WTC11 (cell line): Measurements from ENCODE around the gene RPS27. TPM values are rescaled to one million over a fixed set of nuclear protein-coding genes. Genes with fewer than 3 reads are reported as not detected.
A peak's percentile ranks its signal among the peaks of the same experiment; 100 is the strongest.

ENCODE experiments used
- ARID4B ChIP-seq: sonication (generic); formaldehyde crosslinking; IDR thresholded peaks from 2 replicates; pipeline ENCODE4 v1.8.0; 2023; ENCODE audit warnings: missing genetic modification reagents, mild to moderate bottlenecking, borderline replicate concordance
- CDX4 ChIP-seq: fragments of 250-450 bp; sonication (Bioruptor Pico); IDR thresholded peaks from 2 replicates; pipeline ENCODE4 v1.9.0; 2021; ENCODE audit warnings: moderate library complexity, mild to moderate bottlenecking, inconsistent platforms, borderline replicate concordance
- CREB1 ChIP-seq: sonication (generic); formaldehyde crosslinking; IDR thresholded peaks from 2 replicates; pipeline ENCODE4 v1.8.0; 2023; ENCODE audit warnings: mild to moderate bottlenecking, missing genetic modification reagents
- CREM ChIP-seq: sonication (generic); formaldehyde crosslinking; IDR thresholded peaks from 2 replicates; pipeline ENCODE4 v1.8.1; 2022; ENCODE audit warnings: mild to moderate bottlenecking, missing genetic modification reagents, moderate library complexity
- E2F1 ChIP-seq: sonication (generic); formaldehyde crosslinking; IDR thresholded peaks from 2 replicates; pipeline ENCODE4 v1.8.0; 2022; ENCODE audit warnings: mild to moderate bottlenecking, missing genetic modification reagents
- FOXK1 ChIP-seq: sonication (generic); formaldehyde crosslinking; IDR thresholded peaks from 2 replicates; pipeline ENCODE4 v1.8.0; 2022; ENCODE audit warnings: mild to moderate bottlenecking, moderate library complexity, missing genetic modification reagents
- GABPB1 ChIP-seq: sonication (generic); formaldehyde crosslinking; IDR thresholded peaks from 2 replicates; pipeline ENCODE4 v1.8.1; 2023; ENCODE audit warnings: mild to moderate bottlenecking, missing genetic modification reagents
- GRHL2 ChIP-seq: fragments of 250-450 bp; sonication (Bioruptor Pico); IDR thresholded peaks from 2 replicates; pipeline ENCODE4 v1.8.0; 2022; ENCODE audit warnings: mild to moderate bottlenecking, moderate library complexity; ENCODE audit not compliant: insufficient replicate concordance, severe bottlenecking
- HMGXB4 ChIP-seq: sonication (generic); formaldehyde crosslinking; IDR thresholded peaks from 2 replicates; pipeline ENCODE4 v1.8.1; 2023; ENCODE audit warnings: mild to moderate bottlenecking, moderate library complexity, missing genetic modification reagents
- IRF1 ChIP-seq: sonication (generic); formaldehyde crosslinking; IDR thresholded peaks from 2 replicates; pipeline ENCODE4 v1.8.0; 2023; ENCODE audit warnings: missing genetic modification reagents
- JAZF1 ChIP-seq: fragments of 250-450 bp; sonication (Bioruptor Pico); IDR thresholded peaks from 2 replicates; pipeline ENCODE4 v1.9.0; 2021; ENCODE audit warnings: moderate library complexity, mild to moderate bottlenecking, inconsistent platforms
- KAT7 ChIP-seq: sonication (generic); formaldehyde crosslinking; IDR thresholded peaks from 2 replicates; pipeline ENCODE4 v1.8.1; 2023; ENCODE audit warnings: missing genetic modification reagents, mild to moderate bottlenecking, borderline replicate concordance
- MAX ChIP-seq: sonication (generic); formaldehyde crosslinking; IDR thresholded peaks from 2 replicates; pipeline ENCODE4 v1.8.0; 2022; ENCODE audit warnings: mild to moderate bottlenecking, missing genetic modification reagents
- NFE2L1 ChIP-seq: sonication (generic); formaldehyde crosslinking; IDR thresholded peaks from 2 replicates; pipeline ENCODE4 v1.8.1; 2023; ENCODE audit warnings: missing genetic modification reagents
- NFYB ChIP-seq: sonication (generic); formaldehyde crosslinking; conservative IDR thresholded peaks from 2 replicates; pipeline ENCODE4 v1.8.0; 2022; ENCODE audit warnings: low read depth, missing genetic modification reagents
- NR2C2 ChIP-seq: sonication (generic); formaldehyde crosslinking; IDR thresholded peaks from 2 replicates; pipeline ENCODE4 v1.8.0; 2022; ENCODE audit warnings: mild to moderate bottlenecking, missing genetic modification reagents
- PRRX2 ChIP-seq: fragments of 250-450 bp; sonication (Bioruptor Pico); IDR thresholded peaks from 2 replicates; pipeline ENCODE4 v1.8.0; 2021; ENCODE audit warnings: mild to moderate bottlenecking
- STAT6 ChIP-seq: sonication (generic); formaldehyde crosslinking; conservative IDR thresholded peaks from 2 replicates; pipeline ENCODE4 v1.8.1; 2023; ENCODE audit warnings: mild to moderate bottlenecking, low read depth, missing genetic modification reagents, moderate library complexity
- TEAD1 ChIP-seq: sonication (generic); formaldehyde crosslinking; IDR thresholded peaks from 2 replicates; pipeline ENCODE4 v1.8.0; 2022; ENCODE audit warnings: mild to moderate bottlenecking, missing genetic modification reagents
- TEAD4 ChIP-seq: sonication (generic); formaldehyde crosslinking; IDR thresholded peaks from 2 replicates; pipeline ENCODE4 v1.8.0; 2022; ENCODE audit warnings: mild to moderate bottlenecking, missing genetic modification reagents
- TP53 ChIP-seq: sonication (generic); formaldehyde crosslinking; IDR thresholded peaks from 2 replicates; pipeline ENCODE4 v1.8.1; 2023; ENCODE audit warnings: mild to moderate bottlenecking, missing genetic modification reagents
- USF2 ChIP-seq: sonication (generic); formaldehyde crosslinking; IDR thresholded peaks from 2 replicates; pipeline ENCODE4 v1.8.1; 2023; ENCODE audit warnings: mild to moderate bottlenecking, missing genetic modification reagents, moderate library complexity
- ZNF121 ChIP-seq: sonication (generic); formaldehyde crosslinking; IDR thresholded peaks from 2 replicates; pipeline ENCODE4 v1.8.0; 2023; ENCODE audit warnings: missing genetic modification reagents
- ZNF219 ChIP-seq: sonication (generic); formaldehyde crosslinking; IDR thresholded peaks from 2 replicates; pipeline ENCODE4 v1.8.0; 2023; ENCODE audit warnings: missing genetic modification reagents, mild to moderate bottlenecking, borderline replicate concordance
- ZNF317 ChIP-seq: sonication (generic); formaldehyde crosslinking; IDR thresholded peaks from 2 replicates; pipeline ENCODE4 v1.8.1; 2023; ENCODE audit warnings: low read depth, mild to moderate bottlenecking, moderate library complexity, missing genetic modification reagents, borderline replicate concordance
- total RNA-seq: library from RNA; stranded (reverse); gene quantifications from 3 replicates; pipeline ENCODE4 v1.2.3, GENCODE V29; 2021

RPS27 gene
- total RNA-seq, 1 experiment from 2014 or later, result 2,141 TPM

- TF ChIP-seq ARID4B (CRISPR knock-in tag) (peak; percentile 11; the same call in 1 of the 2 replicates), E2F1 (CRISPR knock-in tag) (no peak), MAX (peak; percentile 50; the same call in 1 of the 2 replicates), NR2C2 (CRISPR knock-in tag) (no peak), ZNF121 (CRISPR knock-in tag) (no peak), CREM (0 out of 2 replicates have a peak, but pooled peaks have one; percentile 47), GRHL2 (CRISPR knock-in tag) (no peak), ZNF219 (CRISPR knock-in tag) (peak; percentile 80; the same call in 1 of the 2 replicates), STAT6 (CRISPR knock-in tag) (no peak), CREB1 (CRISPR knock-in tag) (no peak), CDX4 (CRISPR knock-in tag) (no peak), TEAD4 (no peak), USF2 (CRISPR knock-in tag) (peak; percentile 23; the same call in 1 of the 2 replicates), NFE2L1 (peak; percentile 17; the same call in 1 of the 2 replicates), HMGXB4 (CRISPR knock-in tag) (peak; percentile 77; the same call in 1 of the 2 replicates), TEAD1 (CRISPR knock-in tag) (no peak), PRRX2 (CRISPR knock-in tag) (no peak), KAT7 (CRISPR knock-in tag) (peak; percentile 25; the same call in 1 of the 2 replicates), ZNF317 (CRISPR knock-in tag) (no peak), IRF1 (CRISPR knock-in tag) (peak; percentile 82), FOXK1 (CRISPR knock-in tag) (peak; percentile 45), JAZF1 (CRISPR knock-in tag) (no peak), TP53 (no peak; the same call in 1 of the 2 replicates), GABPB1 (CRISPR knock-in tag) (0 out of 2 replicates have a peak, but pooled peaks have one; percentile 27), NFYB (CRISPR knock-in tag) (peak; percentile 17; the same call in 1 of the 2 replicates)
Measured at GRCh38 chr1:153977250-153978240, 13.0 kb upstream of the RPS27 start, which contains the start of gene JTB (continued).
